Left kidney (tissue), 2 donors: ENCODE measurements around the gene PRKCA. TPM values are rescaled to one million over a fixed set of nuclear protein-coding genes. Genes with fewer than 3 reads are reported as not detected.
"Not testable (repeated sequence)": the region's sequence is repeated elsewhere in the genome, so short reads cannot be mapped to it uniquely, and the experiment has no call there.

Source experiments
- DNase-seq: peaks from one replicate; pipeline ENCODE4 v3.0.0-alpha.2; 2013
- polyA plus RNA-seq: library from polyadenylated mRNA; unstranded; fragments of 120-200 nt; gene quantifications from one replicate; pipeline ENCODE4 v1.2.1, GENCODE V29; 2013; ENCODE audit not compliant: insufficient read length

The PRKCA gene
- polyA plus RNA-seq, 1 donor: 26.9 TPM

- DNase-seq: no peak
Measured at GRCh38 chr17:66464921-66465320, 162.5 kb downstream of the PRKCA start.

GRCh38 chr17:66465701-66466100, 163.3 kb downstream of the PRKCA start:
- DNase-seq: no peak

GRCh38 chr17:66466106-66466820, 163.8 kb downstream of the PRKCA start:
- DNase-seq: no peak

GRCh38 chr17:66466840-66467367, 164.5 kb downstream of the PRKCA start:
- peak; percentile 65 for DNase-seq

- DNase-seq: no peak
Measured at GRCh38 chr17:66467766-66468165, 165.4 kb downstream of the PRKCA start.

- DNase-seq: no peak
Measured at GRCh38 chr17:66468241-66469087, 166.1 kb downstream of the PRKCA start.

- no peak for DNase-seq
Measured at GRCh38 chr17:66469088-66469442, 166.7 kb downstream of the PRKCA start.

- DNase-seq: no peak
Measured at GRCh38 chr17:66469461-66469860, 167.0 kb downstream of the PRKCA start.

GRCh38 chr17:66469890-66470289, 167.5 kb downstream of the PRKCA start:
- DNase-seq: no peak

- DNase-seq: no peak
Measured at GRCh38 chr17:66472123-66472522, 169.7 kb downstream of the PRKCA start.

GRCh38 chr17:66474258-66474657, 171.8 kb downstream of the PRKCA start:
- DNase-seq: no peak

GRCh38 chr17:66474806-66475497, 172.5 kb downstream of the PRKCA start:
- no peak for DNase-seq

GRCh38 chr17:66476014-66476413, 173.6 kb downstream of the PRKCA start:
- no peak for DNase-seq

GRCh38 chr17:66477615-66478283, 175.3 kb downstream of the PRKCA start:
- DNase-seq: no peak

GRCh38 chr17:66479230-66479889, 176.9 kb downstream of the PRKCA start:
- not testable (repeated sequence) for DNase-seq

GRCh38 chr17:66480243-66480642, 177.8 kb downstream of the PRKCA start:
- DNase-seq: no peak

- no peak for DNase-seq
Measured at GRCh38 chr17:66480802-66481201, 178.4 kb downstream of the PRKCA start.

GRCh38 chr17:66481271-66481670, 178.9 kb downstream of the PRKCA start:
- no peak for DNase-seq

GRCh38 chr17:66483906-66484305, 181.5 kb downstream of the PRKCA start:
- DNase-seq: no peak

- DNase-seq: no peak
Measured at GRCh38 chr17:66485309-66485947, 183.0 kb downstream of the PRKCA start.

GRCh38 chr17:66487121-66487520, 184.7 kb downstream of the PRKCA start:
- no peak for DNase-seq
